ENCODE results near the gene CHAT. TPM values are rescaled to one million over a fixed set of nuclear protein-coding genes. Genes with fewer than 3 reads are reported as not detected.

Gene CHAT
- polyA plus RNA-seq, 1 donor (not counting 4 experiments of a cell fraction or from before 2014, with no cell fraction given): not detected

DNA sequence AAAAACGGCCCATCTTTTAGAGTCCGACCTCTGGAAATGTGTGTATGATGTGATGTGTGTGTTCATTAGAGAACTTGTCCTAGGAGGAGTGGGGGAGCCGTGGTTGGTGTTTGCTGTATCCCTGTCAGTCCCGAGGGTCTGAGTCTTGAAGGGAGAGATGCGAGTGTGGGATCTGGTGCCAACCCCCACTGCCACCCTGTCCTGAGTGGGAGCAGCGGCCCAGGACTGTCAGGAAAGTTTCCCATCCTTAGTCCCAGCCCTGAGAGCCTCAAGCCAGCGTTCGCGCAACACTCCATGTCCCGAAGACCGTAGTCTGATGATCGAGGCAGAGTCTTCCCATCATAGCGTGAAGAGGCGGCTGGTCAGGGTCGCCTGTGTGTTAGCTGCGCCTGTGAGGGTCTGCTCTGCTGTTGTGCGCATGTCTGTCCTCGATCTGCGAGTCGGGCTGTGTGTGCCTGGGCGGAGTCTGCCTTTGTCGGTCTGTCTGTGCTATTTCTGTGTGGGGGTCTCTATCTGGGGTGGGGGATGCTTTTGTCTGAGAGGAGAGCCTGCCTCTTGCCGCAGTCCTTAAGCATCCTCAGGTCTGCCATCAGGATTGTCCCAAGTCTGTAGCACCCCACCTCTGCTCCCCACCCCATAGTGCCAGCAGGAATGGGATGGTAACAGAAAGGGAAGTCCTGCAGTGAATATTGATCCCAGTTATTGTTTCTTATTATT lies 514 bp upstream of the CHAT start:
- H3K4me3 ChIP-seq (ENCODE audit: control insufficient read depth in 2 of 3, extremely low read depth in 1 of 3, insufficient read depth in 2 of 3, low read depth in 1 of 3, low read length in 3 of 3): no peak overlapping the region
- no peak for DNase-seq (ENCODE audit: low read depth, low spot score)
- no peaks in the 10 kb centered on the region for H3K9me1 ChIP-seq (ENCODE audit: control insufficient read depth, extremely low read depth, insufficient read depth, low read length)
- H3K4me1 ChIP-seq (ENCODE audit: control insufficient read depth, extremely low read depth, insufficient read depth, low read length): peaks cover 2% of the 10 kb centered on the region
- H3K79me2 ChIP-seq (ENCODE audit: control insufficient read depth, insufficient read depth, low read length): no peaks in the 10 kb centered on the region
- no peak overlapping the region for H2AFZ ChIP-seq (ENCODE audit: control insufficient read depth, low read length)
- H4K20me1 ChIP-seq (ENCODE audit: control insufficient read depth, extremely low read depth, insufficient read depth, low read length): no peaks in the 10 kb centered on the region
- no peak overlapping the region for H3K9ac ChIP-seq (ENCODE audit: control insufficient read depth, extremely low read depth, insufficient read depth, low read length)
- no peak overlapping the region for H3K27ac ChIP-seq (ENCODE audit: control insufficient read depth, insufficient read depth, low read length)
- TF ChIP-seq, protein P1, sequence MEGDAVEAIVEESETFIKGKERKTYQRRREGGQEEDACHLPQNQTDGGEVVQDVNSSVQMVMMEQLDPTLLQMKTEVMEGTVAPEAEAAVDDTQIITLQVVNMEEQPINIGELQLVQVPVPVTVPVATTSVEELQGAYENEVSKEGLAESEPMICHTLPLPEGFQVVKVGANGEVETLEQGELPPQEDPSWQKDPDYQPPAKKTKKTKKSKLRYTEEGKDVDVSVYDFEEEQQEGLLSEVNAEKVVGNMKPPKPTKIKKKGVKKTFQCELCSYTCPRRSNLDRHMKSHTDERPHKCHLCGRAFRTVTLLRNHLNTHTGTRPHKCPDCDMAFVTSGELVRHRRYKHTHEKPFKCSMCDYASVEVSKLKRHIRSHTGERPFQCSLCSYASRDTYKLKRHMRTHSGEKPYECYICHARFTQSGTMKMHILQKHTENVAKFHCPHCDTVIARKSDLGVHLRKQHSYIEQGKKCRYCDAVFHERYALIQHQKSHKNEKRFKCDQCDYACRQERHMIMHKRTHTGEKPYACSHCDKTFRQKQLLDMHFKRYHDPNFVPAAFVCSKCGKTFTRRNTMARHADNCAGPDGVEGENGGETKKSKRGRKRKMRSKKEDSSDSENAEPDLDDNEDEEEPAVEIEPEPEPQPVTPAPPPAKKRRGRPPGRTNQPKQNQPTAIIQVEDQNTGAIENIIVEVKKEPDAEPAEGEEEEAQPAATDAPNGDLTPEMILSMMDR (optimal IDR thresholded peaks at IDR 0.05 in 1 of 3, IDR thresholded peaks at IDR 0.05 in 1 of 3, conservative IDR thresholded peaks at IDR 0.05 in 1 of 3; ENCODE audit: extremely low read depth in 1 of 3, insufficient read depth in 2 of 3, low read length in 3 of 3): no peak
- peak; percentile 98 for TF ChIP-seq EZH2 (IDR thresholded peaks at IDR 0.05; ENCODE audit: low read length)
- no peak overlapping the region for H3K4me2 ChIP-seq (ENCODE audit: control insufficient read depth, extremely low read depth, insufficient read depth, low read depth, low read length)
- H3K27me3 ChIP-seq (ENCODE audit: control insufficient read depth, extremely low read depth, insufficient read depth, low read length): peaks cover 95% of the 10 kb centered on the region
- no peak for FAIRE-seq
- H3K36me3 ChIP-seq (ENCODE audit: control insufficient read depth in 2 of 2, extremely low read depth in 1 of 2, insufficient read depth in 2 of 2, low read length in 2 of 2): no peaks in the 10 kb centered on the region
- dilution Hi-C loops (cut with MboI; ENCODE audit: extremely low pct_ligation_motif_present, low sequenced_read_pairs): no loop called here
- peaks cover 4% of the 10 kb centered on the region for H3K9me3 ChIP-seq (ENCODE audit: control insufficient read depth, low read depth, low read length)

DNA sequence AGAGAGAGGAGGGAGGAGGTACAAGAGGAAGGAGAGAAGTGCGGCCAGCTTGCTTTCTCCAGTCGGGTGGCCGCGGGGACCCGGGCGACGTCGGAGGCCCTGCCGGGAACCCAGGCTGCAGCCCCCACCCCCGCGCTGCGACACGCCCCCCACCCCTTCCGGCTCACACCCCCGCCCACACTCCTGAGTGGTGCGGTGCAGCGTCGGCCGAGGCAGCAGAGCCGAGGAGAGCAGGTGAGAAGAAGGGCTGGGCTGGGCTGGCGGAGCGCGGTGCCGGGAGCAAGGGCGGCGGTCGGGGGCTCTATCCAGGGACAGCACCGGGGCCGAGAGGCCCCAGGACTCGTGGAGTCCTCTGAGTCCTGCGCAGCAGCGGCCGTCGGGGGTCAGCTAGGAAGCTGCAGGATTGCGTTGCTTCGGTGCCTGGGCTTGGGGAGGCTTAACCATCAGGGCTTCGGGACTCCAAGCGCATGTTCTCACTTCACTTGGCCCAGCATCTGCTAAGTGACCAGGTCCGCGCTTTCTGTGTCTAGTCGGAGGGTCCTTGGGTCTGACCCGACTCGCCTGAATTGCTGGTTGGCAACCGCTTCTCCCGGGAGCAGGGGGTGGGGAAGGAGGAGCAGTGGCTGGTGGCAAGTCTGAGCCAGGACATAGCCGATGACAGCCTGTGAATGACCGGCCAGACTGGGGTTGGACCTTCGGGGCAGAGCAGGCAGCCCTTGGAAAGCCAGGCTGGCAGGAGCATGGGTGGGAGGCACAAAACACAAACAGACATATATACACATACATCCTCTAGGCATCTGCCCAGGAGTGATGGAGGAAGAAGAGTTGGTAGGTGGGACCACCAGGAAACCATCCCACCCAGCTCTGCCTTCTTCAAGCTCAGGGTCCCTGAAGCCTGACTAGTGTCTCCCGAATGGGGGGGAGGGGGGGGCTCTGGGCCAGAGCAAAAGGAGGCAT lies 683 bp downstream of the CHAT start:
- Histone ChIP-seq H3K79me2 (ENCODE audit: control insufficient read depth, insufficient read depth, low read length) (no peaks in the 10 kb centered on the region), H3K36me3 (ENCODE audit: control insufficient read depth in 2 of 2, extremely low read depth in 1 of 2, insufficient read depth in 2 of 2, low read length in 2 of 2) (no peaks in the 10 kb centered on the region), H4K20me1 (ENCODE audit: control insufficient read depth, extremely low read depth, insufficient read depth, low read length) (no peaks in the 10 kb centered on the region), H2AFZ (ENCODE audit: control insufficient read depth, low read length) (no peak overlapping the region), H3K9me1 (ENCODE audit: control insufficient read depth, extremely low read depth, insufficient read depth, low read length) (no peaks in the 10 kb centered on the region), H3K9me3 (ENCODE audit: control insufficient read depth, low read depth, low read length) (peaks cover 4% of the 10 kb centered on the region), H3K9ac (ENCODE audit: control insufficient read depth, extremely low read depth, insufficient read depth, low read length) (no peak overlapping the region), H3K27ac (ENCODE audit: control insufficient read depth, insufficient read depth, low read length) (no peak overlapping the region), H3K4me3 (ENCODE audit: control insufficient read depth in 2 of 3, extremely low read depth in 1 of 3, insufficient read depth in 2 of 3, low read depth in 1 of 3, low read length in 3 of 3) (no peak overlapping the region), H3K4me1 (ENCODE audit: control insufficient read depth, extremely low read depth, insufficient read depth, low read length) (peaks cover 2% of the 10 kb centered on the region), H3K4me2 (ENCODE audit: control insufficient read depth, extremely low read depth, insufficient read depth, low read depth, low read length) (no peak overlapping the region), H3K27me3 (ENCODE audit: control insufficient read depth, extremely low read depth, insufficient read depth, low read length) (peaks cover 84% of the 10 kb centered on the region)
- TF ChIP-seq, protein P1 (optimal IDR thresholded peaks at IDR 0.05 in 1 of 3, IDR thresholded peaks at IDR 0.05 in 1 of 3, conservative IDR thresholded peaks at IDR 0.05 in 1 of 3; ENCODE audit: extremely low read depth in 1 of 3, insufficient read depth in 2 of 3, low read length in 3 of 3): no peak
- TF ChIP-seq EZH2 (IDR thresholded peaks at IDR 0.05; ENCODE audit: low read length): peak; percentile 99
- DNase-seq (ENCODE audit: low read depth, low spot score): no peak
- no peak for FAIRE-seq
- dilution Hi-C loops (cut with MboI; ENCODE audit: extremely low pct_ligation_motif_present, low sequenced_read_pairs): no loop called here
